ENCODE results near the gene LAIR1.

GRCh38 chr19:54310543-54310942, 54.2 kb downstream of the LAIR1 start:
- no peak for TF ChIP-seq CTCF (IDR thresholded peaks at IDR 0.05; ENCODE audit: insufficient read depth, low read depth, low read length)
- TF ChIP-seq EZH2 (IDR thresholded peaks at IDR 0.05; ENCODE audit: insufficient read depth, low read length), result no peak

Measured in astrocyte (in vitro differentiated cells and primary cell).